ENCODE measurements around the gene KCTD2. TPM values are rescaled to one million over a fixed set of nuclear protein-coding genes. Genes with fewer than 3 reads are reported as not detected.
"Not testable (repeated sequence)": the region's sequence is repeated elsewhere in the genome, so short reads cannot be mapped to it uniquely, and the experiment has no call there.

The KCTD2 gene
- total RNA-seq, 2 experiments from 2014 or later: 14.1 to 14.7 TPM

GRCh38 chr17:75072909-75073308 is 25.9 kb downstream of the KCTD2 start:
- not testable (repeated sequence) for H3K36me3 Mint-ChIP-seq, H3K27ac Mint-ChIP-seq, H3K9me3 Mint-ChIP-seq, H3K4me3 Mint-ChIP-seq, H3K27me3 Mint-ChIP-seq, DNase-seq
- peaks cover 10% of the 10 kb centered on the region for H3K4me1 Mint-ChIP-seq

- H3K27ac Mint-ChIP-seq: no peak overlapping the region
- H3K9me3 Mint-ChIP-seq: no peaks in the 10 kb centered on the region
- H3K27me3 Mint-ChIP-seq: no peaks in the 10 kb centered on the region
- H3K4me3 Mint-ChIP-seq: no peak overlapping the region
- no peak for DNase-seq
- peaks cover 15% of the 10 kb centered on the region for H3K4me1 Mint-ChIP-seq
- H3K36me3 Mint-ChIP-seq: no peaks in the 10 kb centered on the region
Measured at GRCh38 chr17:75073618-75074047, 26.6 kb downstream of the KCTD2 start.

- Mint-ChIP-seq H3K4me3 (no peak overlapping the region), H3K27ac (no peak overlapping the region), H3K9me3 (no peaks in the 10 kb centered on the region), H3K27me3 (no peaks in the 10 kb centered on the region), H3K4me1 (peaks cover 18% of the 10 kb centered on the region), H3K36me3 (no peaks in the 10 kb centered on the region)
- DNase-seq: no peak
Measured at GRCh38 chr17:75074532-75074931, 27.5 kb downstream of the KCTD2 start.

- peaks cover 22% of the 10 kb centered on the region for H3K4me1 Mint-ChIP-seq
- DNase-seq: no peak
- no peaks in the 10 kb centered on the region for H3K9me3 Mint-ChIP-seq
- H3K27me3 Mint-ChIP-seq: no peaks in the 10 kb centered on the region
- H3K27ac Mint-ChIP-seq: no peak overlapping the region
- no peaks in the 10 kb centered on the region for H3K36me3 Mint-ChIP-seq
- no peak overlapping the region for H3K4me3 Mint-ChIP-seq
Measured at GRCh38 chr17:75075597-75076336, 28.7 kb downstream of the KCTD2 start.

- H3K27me3 Mint-ChIP-seq: no peaks in the 10 kb centered on the region
- peak overlapping the region; percentile 12 for H3K27ac Mint-ChIP-seq
- H3K4me3 Mint-ChIP-seq: no peak overlapping the region
- H3K4me1 Mint-ChIP-seq: peaks cover 22% of the 10 kb centered on the region
- H3K9me3 Mint-ChIP-seq: no peaks in the 10 kb centered on the region
- DNase-seq: no peak
- no peaks in the 10 kb centered on the region for H3K36me3 Mint-ChIP-seq
Measured at GRCh38 chr17:75077072-75077495, 30.1 kb downstream of the KCTD2 start.

GRCh38 chr17:75077496-75078283 is 30.7 kb downstream of the KCTD2 start:
- Mint-ChIP-seq H3K27ac (peak overlapping the region; percentile 12), H3K36me3 (no peaks in the 10 kb centered on the region), H3K4me1 (peaks cover 22% of the 10 kb centered on the region), H3K9me3 (no peaks in the 10 kb centered on the region), H3K27me3 (no peaks in the 10 kb centered on the region), H3K4me3 (peak overlapping the region; percentile 52)
- peak; percentile 59 for DNase-seq

GRCh38 chr17:75078284-75079022 is 31.4 kb downstream of the KCTD2 start:
- Mint-ChIP-seq H3K36me3 (no peaks in the 10 kb centered on the region), H3K4me3 (no peak overlapping the region), H3K9me3 (no peaks in the 10 kb centered on the region), H3K27me3 (no peaks in the 10 kb centered on the region), H3K27ac (no peak overlapping the region), H3K4me1 (peaks cover 22% of the 10 kb centered on the region)
- no peak for DNase-seq

GRCh38 chr17:75079023-75079373 is 32.0 kb downstream of the KCTD2 start:
- H3K36me3 Mint-ChIP-seq: no peaks in the 10 kb centered on the region

GRCh38 chr17:75081611-75082540 is 34.9 kb downstream of the KCTD2 start:
- H3K36me3 Mint-ChIP-seq: no peaks in the 10 kb centered on the region
- no peak overlapping the region for H3K4me3 Mint-ChIP-seq
- H3K4me1 Mint-ChIP-seq: peaks cover 33% of the 10 kb centered on the region
- no peaks in the 10 kb centered on the region for H3K9me3 Mint-ChIP-seq
- H3K27ac Mint-ChIP-seq: no peak overlapping the region
- H3K27me3 Mint-ChIP-seq: no peaks in the 10 kb centered on the region
- DNase-seq: no peak

More at GRCh38 chr17:75079023-75079373, 32.0 kb downstream of the KCTD2 start:
- no peak overlapping the region for H3K27ac Mint-ChIP-seq
- DNase-seq: no peak
- H3K4me1 Mint-ChIP-seq: peaks cover 26% of the 10 kb centered on the region
- no peaks in the 10 kb centered on the region for H3K27me3 Mint-ChIP-seq
- no peak overlapping the region for H3K4me3 Mint-ChIP-seq
- H3K9me3 Mint-ChIP-seq: no peaks in the 10 kb centered on the region

- Mint-ChIP-seq H3K27me3 (no peaks in the 10 kb centered on the region), H3K9me3 (no peaks in the 10 kb centered on the region), H3K27ac (no peak overlapping the region), H3K4me3 (no peak overlapping the region), H3K36me3 (no peaks in the 10 kb centered on the region), H3K4me1 (peaks cover 35% of the 10 kb centered on the region)
- DNase-seq: no peak
Measured at GRCh38 chr17:75082683-75083082, 35.7 kb downstream of the KCTD2 start.

GRCh38 chr17:75084039-75084660 is 37.1 kb downstream of the KCTD2 start:
- H3K36me3 Mint-ChIP-seq: no peaks in the 10 kb centered on the region
- no peak overlapping the region for H3K4me3 Mint-ChIP-seq
- DNase-seq: peak; percentile 18
- no peaks in the 10 kb centered on the region for H3K27me3 Mint-ChIP-seq
- H3K9me3 Mint-ChIP-seq: no peaks in the 10 kb centered on the region
- peak overlapping the region; percentile 48 for H3K27ac Mint-ChIP-seq
- peaks cover 31% of the 10 kb centered on the region for H3K4me1 Mint-ChIP-seq

GRCh38 chr17:75086496-75087181 is 39.6 kb downstream of the KCTD2 start:
- Mint-ChIP-seq H3K9me3 (no peaks in the 10 kb centered on the region), H3K4me1 (peaks cover 32% of the 10 kb centered on the region), H3K27ac (no peak overlapping the region), H3K36me3 (no peaks in the 10 kb centered on the region), H3K27me3 (no peaks in the 10 kb centered on the region), H3K4me3 (peak overlapping the region; percentile 19)
- no peak for DNase-seq

GRCh38 chr17:75087182-75087557 is 40.1 kb downstream of the KCTD2 start:
- Mint-ChIP-seq H3K4me3 (peak overlapping the region; percentile 70), H3K27ac (no peak overlapping the region), H3K36me3 (no peaks in the 10 kb centered on the region), H3K27me3 (no peaks in the 10 kb centered on the region), H3K9me3 (no peaks in the 10 kb centered on the region), H3K4me1 (peaks cover 32% of the 10 kb centered on the region)
- DNase-seq: no peak
